Superior temporal gyrus (tissue), 1 donor: ENCODE data around the gene EIF2B5.
"Not testable (repeated sequence)": the region's sequence is repeated elsewhere in the genome, so short reads cannot be mapped to it uniquely, and the experiment has no call there.

ENCODE experiments used
- DNase-seq: peaks from one replicate; pipeline ENCODE4 v3.0.0-alpha.2; 2016; ENCODE audit errors: extremely low spot score

EIF2B5 gene

GRCh38 chr3:184135149-184135910, at the start of gene EIF2B5:
TSS of gene EIF2B5 (plus strand) at chr3:184135358. CDS start at chr3:184135386, 28 bp downstream.
- DNase-seq: peak; percentile 97

DNA sequence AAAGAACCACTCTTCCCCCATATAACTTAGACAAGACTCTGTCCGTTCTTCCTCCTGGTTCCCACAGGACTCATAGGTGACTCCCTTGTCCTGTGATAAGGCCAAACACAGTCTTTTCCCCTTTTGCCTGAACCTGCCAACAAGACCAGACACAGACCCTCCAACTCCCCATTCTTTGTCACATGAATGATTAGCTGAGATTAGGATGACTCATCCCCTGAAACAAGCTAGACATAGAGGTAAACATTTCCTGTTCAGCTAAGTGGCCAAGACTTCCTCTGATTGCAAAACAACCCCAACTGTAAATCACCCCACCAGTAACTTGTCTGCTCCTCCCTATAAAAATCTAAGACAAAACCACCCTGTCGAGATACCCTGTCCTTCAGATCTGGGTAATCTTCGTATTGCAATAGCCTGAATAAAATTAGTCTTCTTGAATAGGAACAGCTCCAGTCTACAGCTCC, 49.7 kb upstream of the EIF2B5 start:
- DNase-seq: no peak

DNA sequence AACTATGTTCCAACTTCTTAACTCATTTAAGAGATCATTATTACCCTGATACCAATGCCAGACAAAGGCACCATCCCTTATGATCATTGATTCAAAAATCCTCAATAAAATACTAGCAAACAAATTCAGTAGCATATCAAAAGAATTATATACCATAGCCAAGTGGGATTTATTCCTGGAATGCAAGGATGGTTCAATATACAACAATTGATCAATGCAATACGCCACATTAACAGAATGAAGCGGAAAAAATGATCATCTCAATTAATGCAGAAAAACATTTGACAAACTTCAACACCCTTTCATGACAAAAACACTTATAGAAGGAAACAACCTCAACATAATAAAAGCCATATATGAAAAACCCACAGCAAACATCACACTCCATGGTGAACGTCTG, 43.0 kb upstream of the EIF2B5 start:
- DNase-seq: no peak

- no peak for DNase-seq
Observed at GRCh38 chr3:184096811-184097383, 38.3 kb upstream of the EIF2B5 start, which contains the start of gene HTR3E. TSS of gene HTR3E (plus strand) at chr3:184097064. CDS start at chr3:184097530, 466 bp downstream.

GRCh38 chr3:184097556-184097955, 37.6 kb upstream of the EIF2B5 start:
- DNase-seq: no peak

DNA sequence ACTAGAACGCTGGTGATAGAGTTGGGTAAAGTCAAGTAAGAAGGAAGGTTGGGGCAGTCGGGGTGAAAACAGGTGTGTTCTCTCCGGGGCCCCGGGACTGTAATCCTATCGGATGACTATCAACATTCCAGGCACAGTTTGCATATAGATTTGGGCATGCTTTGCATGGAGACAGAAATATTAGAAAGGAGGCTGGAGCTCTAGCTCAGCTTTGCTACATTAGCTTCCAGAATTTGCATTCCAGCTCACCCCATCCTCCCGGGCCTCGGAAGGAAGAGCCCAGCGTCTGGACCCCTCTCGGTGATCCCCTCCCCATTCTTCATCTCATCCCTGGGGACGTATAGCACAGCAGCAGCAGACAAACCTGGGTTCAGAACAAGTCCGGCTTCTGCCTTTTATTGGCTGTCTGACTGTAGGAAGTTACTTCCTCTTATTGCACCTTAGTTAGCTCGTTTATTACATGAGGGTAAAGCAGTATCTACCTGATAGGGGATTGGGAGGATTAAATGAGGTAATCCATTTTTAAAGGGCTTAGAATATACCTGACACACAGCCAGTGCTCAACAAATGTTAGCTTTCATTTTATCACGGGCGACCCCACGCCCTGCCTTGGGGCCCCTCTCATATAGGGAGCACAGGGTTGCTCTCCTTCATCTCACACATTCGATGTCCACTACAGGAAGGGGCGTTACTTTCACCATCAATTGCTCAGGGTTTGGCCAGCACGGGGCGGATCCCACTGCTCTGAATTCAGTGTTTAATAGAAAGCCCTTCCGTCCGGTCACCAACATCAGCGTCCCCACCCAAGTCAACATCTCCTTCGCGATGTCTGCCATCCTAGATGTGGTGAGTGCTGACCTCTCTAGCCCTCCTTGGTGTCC, 35.1 kb upstream of the EIF2B5 start:
- no peak for DNase-seq

DNA sequence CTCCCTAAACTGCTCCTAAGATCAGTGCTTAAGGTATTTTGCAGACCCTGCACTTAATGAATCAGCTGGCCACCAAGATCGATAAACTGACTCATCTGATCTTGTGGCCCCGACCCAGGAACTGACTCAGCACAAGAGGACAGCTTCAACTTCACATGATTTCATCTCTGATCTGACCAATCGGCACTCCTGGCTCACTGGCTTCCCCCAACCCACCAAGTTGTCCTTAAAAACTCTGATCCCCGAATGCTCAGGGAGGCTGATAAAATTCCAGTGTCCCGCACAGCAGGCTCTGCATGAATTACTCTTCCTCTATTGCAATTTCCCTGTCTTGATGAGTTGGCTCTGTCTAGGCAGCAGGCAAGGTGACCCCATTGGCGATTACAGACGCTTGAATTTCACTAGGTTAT, 24.8 kb upstream of the EIF2B5 start:
- no peak for DNase-seq

DNA sequence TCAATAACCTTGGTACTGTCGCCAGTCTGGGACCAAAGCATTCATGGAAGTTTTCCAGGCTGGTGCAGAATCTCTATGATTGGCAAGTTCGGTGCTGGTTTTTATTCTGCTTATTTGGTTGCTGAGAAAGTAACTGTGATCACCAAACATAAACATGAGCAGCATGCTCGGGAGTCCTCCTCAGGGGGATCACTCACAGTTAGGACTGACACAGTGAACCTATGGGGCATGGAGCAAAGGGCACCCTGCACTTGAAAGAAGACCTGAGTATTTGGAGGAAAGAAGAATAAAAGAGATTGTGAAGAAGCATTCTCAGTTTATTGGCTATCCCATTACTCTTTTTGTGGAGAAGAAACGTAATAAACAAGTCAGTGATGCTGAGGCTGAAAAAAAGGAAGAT, 19.1 kb upstream of the EIF2B5 start:
- DNase-seq: no peak

- no peak for DNase-seq
Observed at GRCh38 chr3:184117636-184118035, 17.5 kb upstream of the EIF2B5 start.

- DNase-seq: not testable (repeated sequence)
Observed at GRCh38 chr3:184121031-184121430, 14.1 kb upstream of the EIF2B5 start.

GRCh38 chr3:184126006-184126405, 9.2 kb upstream of the EIF2B5 start:
- no peak for DNase-seq

DNA sequence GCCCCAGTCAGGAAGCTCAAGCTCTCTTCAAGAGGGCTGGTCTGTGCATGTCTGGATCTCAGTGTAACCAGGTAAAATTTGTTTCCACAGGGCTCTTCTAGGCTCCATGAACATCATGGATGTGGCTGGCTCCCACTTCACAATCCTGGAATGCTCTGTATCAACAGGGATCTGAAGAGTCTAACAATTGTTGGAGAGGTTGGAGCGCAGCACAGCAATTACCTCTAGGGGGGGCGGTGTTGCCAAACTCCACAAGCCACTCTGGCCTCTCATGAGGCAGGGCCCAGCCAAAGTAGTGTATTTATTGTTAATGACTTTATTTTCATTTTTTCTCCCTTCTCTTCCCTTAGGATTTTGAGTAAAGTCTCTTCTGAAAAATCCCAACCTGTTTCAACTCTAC, 6.1 kb upstream of the EIF2B5 start:
- DNase-seq: no peak

- DNase-seq: no peak
Observed at GRCh38 chr3:184132945-184133344, 2.2 kb upstream of the EIF2B5 start.

DNA sequence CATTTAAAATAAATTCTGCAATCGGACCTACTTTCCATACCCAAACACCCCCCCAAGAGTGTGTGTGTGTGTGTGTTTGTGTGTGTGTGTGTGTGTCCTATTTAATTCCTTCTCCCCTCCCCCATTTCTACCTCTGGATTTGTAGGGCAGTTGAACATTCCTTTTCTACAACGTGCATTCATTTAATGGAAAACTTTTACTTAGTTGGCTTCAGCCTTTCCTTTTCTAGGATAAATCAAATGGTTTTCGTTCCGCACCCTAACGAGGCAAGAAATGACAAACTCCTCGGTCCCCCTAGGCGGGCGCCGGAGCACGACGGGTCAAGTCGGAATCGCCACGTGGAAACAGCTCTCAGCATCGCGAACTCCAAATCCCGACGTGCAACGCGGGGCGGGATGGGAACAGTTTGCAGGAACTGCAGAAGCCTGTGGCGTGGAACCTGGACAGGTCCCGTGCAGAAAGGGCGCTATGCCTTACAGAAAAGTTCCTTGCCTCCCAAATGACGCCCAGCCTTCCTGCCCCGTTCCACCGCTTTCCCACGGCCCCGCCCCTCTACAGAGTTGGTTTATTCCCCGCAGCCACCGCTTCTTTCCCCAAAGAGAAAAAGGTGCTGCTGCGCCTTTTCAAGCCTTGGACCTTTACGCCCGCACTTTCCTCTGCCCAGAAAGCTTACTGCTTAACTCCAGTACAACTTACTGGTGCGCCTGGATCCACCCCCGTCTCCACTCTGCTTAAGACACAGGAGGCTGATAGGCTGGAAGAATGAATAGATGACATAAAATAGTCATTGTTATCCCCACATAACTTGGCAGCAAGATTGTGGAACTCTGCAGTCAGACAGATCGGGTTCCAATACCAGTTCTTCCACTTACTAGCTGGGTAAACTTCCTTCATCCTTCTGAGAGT, 1.1 kb upstream of the EIF2B5 start:
- DNase-seq: peak; percentile 90

GRCh38 chr3:184134746-184135148, 411 bp upstream of the EIF2B5 start:
- DNase-seq: no peak

GRCh38 chr3:184135911-184136260, 728 bp downstream of the EIF2B5 start:
- DNase-seq: no peak

GRCh38 chr3:184140436-184140835, 5.3 kb downstream of the EIF2B5 start:
- DNase-seq: no peak

DNA sequence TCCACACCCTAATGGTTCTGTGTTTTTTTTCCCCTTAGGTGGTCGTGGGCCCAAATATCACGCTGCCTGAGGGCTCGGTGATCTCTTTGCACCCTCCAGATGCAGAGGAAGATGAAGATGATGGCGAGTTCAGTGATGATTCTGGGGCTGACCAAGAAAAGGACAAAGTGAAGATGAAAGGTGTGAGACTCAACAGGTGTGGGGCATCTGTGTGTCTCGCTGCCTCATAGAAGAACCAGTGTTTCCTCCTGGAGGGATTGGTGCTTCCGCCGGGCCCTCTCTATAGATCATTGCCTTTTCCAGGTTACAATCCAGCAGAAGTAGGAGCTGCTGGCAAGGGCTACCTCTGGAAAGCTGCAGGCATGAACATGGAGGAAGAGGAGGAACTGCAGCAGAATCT, 7.0 kb downstream of the EIF2B5 start:
- DNase-seq: no peak

- no peak for DNase-seq
Observed at GRCh38 chr3:184143327-184143726, 8.2 kb downstream of the EIF2B5 start.

DNA sequence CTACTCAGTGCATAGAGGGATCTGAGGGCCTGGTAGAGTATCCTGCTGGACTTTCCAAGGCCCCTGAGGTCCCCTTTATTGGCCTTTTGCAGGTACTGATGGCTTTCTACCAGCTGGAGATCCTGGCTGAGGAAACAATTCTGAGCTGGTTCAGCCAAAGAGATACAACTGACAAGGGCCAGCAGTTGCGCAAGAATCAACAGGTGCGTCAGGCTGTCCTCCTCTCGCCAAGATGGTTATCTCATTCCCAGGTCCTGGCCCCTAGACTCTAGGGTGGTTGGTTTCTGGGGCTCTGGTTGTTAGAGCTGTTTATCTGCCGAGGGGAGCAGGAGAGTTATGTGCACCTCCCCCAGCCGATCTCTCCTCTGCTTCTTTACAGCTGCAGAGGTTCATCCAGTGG, 9.3 kb downstream of the EIF2B5 start:
- DNase-seq: no peak

DNA sequence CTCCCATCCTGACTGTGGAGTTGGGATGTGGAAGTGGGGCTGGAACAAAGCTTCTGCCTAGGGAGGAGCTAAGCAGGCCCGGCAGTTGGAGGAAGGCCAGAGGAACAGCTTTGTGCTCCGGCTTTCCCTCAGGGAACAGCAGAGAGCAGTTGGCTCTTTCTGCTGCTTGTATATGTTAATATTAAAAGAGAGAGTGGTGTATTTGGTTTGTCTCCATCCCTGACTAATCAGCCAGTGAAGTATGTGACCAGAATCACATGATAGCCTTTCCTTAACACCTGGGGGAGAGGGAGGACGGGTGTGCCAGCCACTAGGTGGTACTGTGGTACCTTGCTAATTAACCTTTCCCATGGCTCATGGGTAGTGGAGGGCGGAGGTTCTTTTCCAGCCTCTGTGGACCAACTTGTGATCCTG, 10.0 kb downstream of the EIF2B5 start:
- DNase-seq: peak; percentile 21
